AG08395 (cell line): Measurements from ENCODE around the gene RPS15.
"Not testable (repeated sequence)": the region's sequence is repeated elsewhere in the genome, so short reads cannot be mapped to it uniquely, and the experiment has no call there.

Experiments
- DNase-seq: peaks from one replicate; pipeline ENCODE4 v3.0.0; 2012; ENCODE audit warnings: mixed read lengths, low spot score

Gene RPS15

DNA sequence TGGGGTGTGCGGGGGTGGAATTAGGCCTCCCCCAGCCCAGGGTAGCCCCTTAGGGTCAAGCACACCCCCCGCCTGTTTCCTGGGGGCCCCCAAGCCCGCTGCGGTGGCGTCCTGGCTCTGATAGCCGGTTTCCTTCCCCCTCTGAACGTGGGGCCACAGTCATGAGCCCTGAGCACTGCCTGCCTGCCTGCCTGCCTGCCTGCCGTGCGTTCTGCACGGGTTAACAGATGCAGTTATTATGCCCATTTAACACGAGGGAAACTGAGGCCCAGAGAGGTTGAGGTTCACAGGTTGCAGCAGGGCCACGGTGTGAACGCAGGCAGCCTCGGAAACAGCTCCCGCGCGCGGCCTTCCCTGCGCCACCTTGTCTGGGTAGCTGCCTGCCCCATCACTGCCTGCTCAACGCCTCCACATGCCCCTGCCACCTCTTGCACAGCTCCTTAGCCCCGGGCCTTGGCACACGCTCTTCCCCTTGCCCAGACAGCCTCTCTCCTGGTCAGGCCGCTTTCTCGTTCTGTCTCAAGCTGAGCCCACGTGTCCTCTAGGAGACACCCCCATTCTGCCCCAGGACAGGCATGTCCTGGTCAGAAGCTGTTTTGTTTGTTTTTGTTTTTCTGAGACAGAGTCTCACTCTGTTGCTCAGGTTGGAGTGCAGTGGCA lies 35.7 kb upstream of the RPS15 start:
- no peak for DNase-seq

GRCh38 chr19:1406774-1407527 lies 31.2 kb upstream of the RPS15 start:
- peak; percentile 98 for DNase-seq

DNA sequence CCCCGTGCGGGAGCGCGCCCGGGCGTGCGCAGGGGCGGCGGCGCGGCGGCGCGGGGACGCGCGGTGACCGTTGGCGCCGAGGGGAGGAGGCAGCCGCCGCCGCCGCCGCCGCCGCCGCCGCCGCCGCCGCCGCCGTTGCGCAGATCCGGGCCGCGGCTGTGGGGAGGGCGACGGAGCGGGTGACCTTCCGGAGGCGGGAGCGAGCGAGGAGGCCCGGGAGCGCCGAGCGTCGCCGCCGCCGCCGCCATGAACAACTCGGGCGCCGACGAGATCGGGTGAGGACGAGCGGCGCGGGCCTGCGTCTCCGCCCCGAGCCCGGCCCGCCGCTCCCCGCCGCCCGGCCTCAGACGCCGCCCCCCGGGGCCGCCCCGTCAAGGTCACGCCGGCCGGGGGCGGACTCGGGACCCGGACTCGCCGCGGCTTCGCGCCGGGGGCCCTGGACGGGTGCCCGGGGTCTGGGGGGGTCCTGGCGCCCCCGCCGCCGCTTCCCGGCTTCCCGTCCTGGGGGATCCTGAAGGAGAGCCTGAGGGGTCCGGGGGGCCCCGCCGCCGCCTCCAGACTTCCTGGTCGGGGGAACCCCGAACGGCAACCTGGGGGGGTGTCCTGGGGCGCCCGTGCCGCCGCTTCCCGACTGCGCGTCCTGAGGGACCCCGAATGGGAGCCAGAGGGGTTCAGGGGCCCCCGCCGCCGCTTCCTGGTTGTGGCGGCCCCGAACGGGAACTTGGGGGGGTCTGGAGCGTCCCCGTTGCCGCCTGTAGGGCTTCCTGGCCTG lies 30.5 kb upstream of the RPS15 start, which contains the start of gene DAZAP1:
TSS of gene DAZAP1 (plus strand) at position 59 of the 772 bp plus-strand sequence. CDS start at position 247, 188 bp downstream.
- DNase-seq = peak; percentile 47

DNA sequence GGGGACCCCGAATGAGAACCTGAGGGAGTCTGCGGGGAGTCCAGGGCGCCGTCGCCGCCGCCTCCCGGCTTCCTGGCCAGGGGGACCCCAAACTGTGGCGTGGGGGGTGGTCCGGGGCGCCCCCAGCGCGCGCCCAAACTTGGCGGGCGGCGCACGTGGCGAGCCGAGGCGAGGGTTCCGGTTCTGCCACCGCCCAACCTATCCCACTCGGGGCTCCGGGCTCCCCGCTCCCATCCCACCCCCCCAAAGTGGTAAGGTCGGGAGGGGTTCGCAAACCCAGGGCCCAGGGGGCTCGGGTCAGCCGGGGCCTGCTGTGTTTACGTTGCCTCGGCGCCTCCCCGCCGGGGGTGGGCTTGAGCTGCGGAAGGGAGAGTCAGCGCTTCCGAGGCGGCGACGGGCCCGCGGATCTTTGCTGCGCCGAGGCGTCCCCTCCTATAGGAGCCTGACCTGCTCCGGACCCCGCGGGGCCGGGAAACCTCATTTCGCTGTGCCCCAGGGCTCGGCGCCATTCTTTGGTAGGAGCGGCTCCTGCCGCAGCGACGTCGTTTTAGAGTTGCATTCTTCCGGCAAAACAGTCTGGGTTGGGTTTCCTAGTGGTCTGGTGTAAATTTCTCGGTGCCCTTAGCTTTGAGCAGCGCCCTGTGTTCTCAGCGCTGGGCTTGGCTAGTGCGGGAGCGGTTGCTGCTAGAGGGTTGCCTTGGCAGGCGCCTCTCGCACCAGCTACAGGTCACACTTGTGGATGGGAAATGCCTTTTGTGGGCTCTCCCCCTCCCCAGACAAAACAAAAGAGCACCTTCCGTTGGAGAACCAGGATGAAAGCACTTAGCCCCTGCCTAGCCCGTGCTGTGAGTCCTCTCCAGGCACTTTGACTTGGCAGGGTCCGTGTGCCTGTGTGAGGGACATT lies 29.6 kb upstream of the RPS15 start:
- DNase-seq = peak; percentile 19

- no peak for DNase-seq
Observed at GRCh38 chr19:1409204-1410005, 28.8 kb upstream of the RPS15 start.

- no peak for DNase-seq
Observed at GRCh38 chr19:1410136-1410786, 27.9 kb upstream of the RPS15 start.

DNA sequence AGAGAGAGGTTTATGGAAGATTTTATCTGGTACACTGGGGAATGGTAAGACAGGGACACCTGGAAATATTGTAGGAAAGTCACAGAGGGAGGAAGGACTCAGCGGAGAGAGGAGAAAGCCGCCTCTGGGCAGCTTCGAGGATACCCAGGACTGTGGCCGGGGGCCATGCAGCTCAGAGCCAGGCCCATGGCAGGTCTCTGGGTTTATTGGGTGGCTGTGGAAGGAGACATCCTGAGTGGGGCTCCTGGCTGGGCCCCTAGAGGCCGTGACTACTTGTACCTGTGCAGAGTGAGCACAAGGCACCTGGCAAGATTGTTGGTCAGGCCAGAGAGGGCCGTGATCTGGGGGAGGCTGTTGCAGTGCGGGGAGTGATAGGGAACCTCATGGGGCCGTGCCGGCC lies 27.4 kb upstream of the RPS15 start:
- no peak for DNase-seq

- peak; percentile 68 for DNase-seq
Observed at GRCh38 chr19:1411255-1412191, 26.7 kb upstream of the RPS15 start.

GRCh38 chr19:1412323-1412923 lies 25.8 kb upstream of the RPS15 start:
- no peak for DNase-seq

DNA sequence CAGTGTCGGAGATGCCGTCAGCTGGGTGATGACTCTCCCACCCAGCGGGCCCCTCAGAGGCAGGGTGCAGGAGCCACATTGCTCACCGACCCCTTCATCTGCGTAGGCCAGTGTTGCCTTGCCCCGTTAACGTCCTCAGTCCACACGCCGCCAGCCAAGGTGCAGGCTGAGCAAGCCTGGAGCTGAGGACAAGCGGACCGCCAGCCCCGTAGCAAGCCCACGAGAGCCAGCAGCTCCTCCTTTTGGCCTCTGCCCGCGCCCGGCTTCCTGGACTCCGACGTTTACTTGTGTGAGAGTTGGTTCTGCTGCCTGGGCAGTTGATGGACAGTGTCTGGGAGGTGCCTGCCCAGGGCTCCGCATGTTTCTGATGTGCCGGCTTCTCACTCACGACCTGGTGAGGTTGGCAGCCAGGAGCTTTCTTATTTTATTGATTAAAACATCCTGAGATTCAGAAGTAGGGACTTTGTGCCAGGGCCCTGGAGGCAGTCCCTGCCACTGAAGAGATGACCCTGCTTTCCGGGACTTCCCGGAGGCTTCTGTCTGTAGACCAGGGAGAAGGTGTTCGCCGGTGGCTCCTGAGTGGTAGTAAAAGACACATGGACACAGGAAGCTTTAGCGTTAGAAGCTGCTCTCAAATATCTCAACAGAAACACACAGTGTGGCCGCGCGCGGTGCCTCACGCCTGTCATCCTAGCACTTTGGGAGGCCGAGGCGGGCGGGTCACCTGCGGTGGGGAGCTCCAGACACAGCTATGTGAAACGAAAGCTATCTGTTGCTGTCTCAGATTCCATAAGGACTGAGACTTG lies 25.0 kb upstream of the RPS15 start:
- no peak for DNase-seq

GRCh38 chr19:1416014-1416841 lies 22.0 kb upstream of the RPS15 start:
- DNase-seq = no peak

DNA sequence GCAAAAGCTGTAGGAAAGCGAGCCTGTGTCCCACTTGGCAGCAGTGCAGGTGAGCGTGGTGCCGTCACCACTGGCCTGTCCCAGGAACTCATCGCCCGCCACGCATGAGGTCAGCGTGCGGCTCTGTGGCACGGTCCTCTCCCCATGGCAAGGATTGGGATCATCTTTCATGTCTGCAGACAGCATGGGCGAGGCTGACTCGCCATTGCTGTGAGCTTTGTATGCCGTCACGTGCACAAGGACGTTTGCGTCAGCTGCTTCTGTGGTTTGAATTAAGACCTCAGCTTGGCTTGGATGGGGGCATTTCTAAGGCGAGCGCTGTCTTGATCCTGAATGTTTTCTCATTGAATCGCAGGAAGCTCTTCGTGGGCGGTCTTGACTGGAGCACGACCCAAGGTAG lies 21.1 kb upstream of the RPS15 start:
- no peak for DNase-seq

- DNase-seq = no peak
Observed at GRCh38 chr19:1417681-1418495, 20.3 kb upstream of the RPS15 start.

DNA sequence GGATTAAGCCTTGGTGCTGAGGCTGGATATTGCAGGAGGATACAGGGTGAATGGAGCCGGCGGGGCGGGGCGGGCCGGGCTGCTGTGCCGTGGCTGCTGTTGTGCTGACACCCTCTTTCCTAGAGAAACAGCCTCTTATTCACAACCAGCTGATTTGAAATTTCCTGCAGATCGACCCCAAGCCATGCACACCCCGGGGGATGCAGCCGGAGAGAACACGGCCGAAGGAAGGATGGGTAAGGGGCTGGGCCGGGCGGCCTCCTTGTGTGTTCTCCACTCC lies 19.8 kb upstream of the RPS15 start:
- DNase-seq = no peak

- no peak for DNase-seq
Observed at GRCh38 chr19:1418951-1419738, 19.1 kb upstream of the RPS15 start.

- DNase-seq = not testable (repeated sequence)
Observed at GRCh38 chr19:1420085-1420484, 18.1 kb upstream of the RPS15 start.
